ENCODE data around the gene GAPVD1. TPM values are rescaled to one million over a fixed set of nuclear protein-coding genes. Genes with fewer than 3 reads are reported as not detected.

GAPVD1 gene
- total RNA-seq, 1 experiment from 2014 or later: 39.5 TPM

- Histone ChIP-seq H2AFZ (ENCODE audit: low read length) (no peak overlapping the region), H4K8ac (replicated peaks; ENCODE audit: insufficient read length, low read depth, low read length) (no peak overlapping the region), H3T11ph (ENCODE audit: low read length) (no peak overlapping the region), H3K23me2 (ENCODE audit: insufficient read length, low read depth, low read length, poor library complexity, severe bottlenecking) (no peaks in the 10 kb centered on the region), H3K79me1 (ENCODE audit: insufficient read depth, low read depth, low read length, poor library complexity, severe bottlenecking) (no peaks in the 10 kb centered on the region), H3K27ac (ENCODE audit: insufficient read length, low read depth, low read length) (no peak overlapping the region), H3K23ac (ENCODE audit: insufficient read length, low read depth, low read length) (no peak overlapping the region), H3K56ac (ENCODE audit: insufficient read length, low read depth, low read length) (no peak overlapping the region), H4K20me1 (ENCODE audit: control insufficient read depth, insufficient read depth, insufficient read length) (no peaks in the 10 kb centered on the region), H3K4me1 (ENCODE audit: insufficient read depth, low read length) (no peaks in the 10 kb centered on the region), H3K18ac (ENCODE audit: insufficient read length, low read depth, low read length) (no peak overlapping the region), H2BK20ac (ENCODE audit: low read depth, low read length, poor library complexity, severe bottlenecking) (no peak overlapping the region), H3K9ac (ENCODE audit: extremely low read depth, insufficient read length, low read length) (no peak overlapping the region), H3K27me3 (ENCODE audit: insufficient read depth, low read length) (no peaks in the 10 kb centered on the region), H2BK12ac (ENCODE audit: insufficient read length, low read depth, low read length) (no peak overlapping the region), H2AK5ac (ENCODE audit: insufficient read length, low read length) (no peak overlapping the region), H4K91ac (ENCODE audit: insufficient read length, low read depth, low read length) (no peak overlapping the region), H3K4ac (ENCODE audit: low read depth, low read length) (no peak overlapping the region), H2BK15ac (ENCODE audit: low read depth, low read length) (no peak overlapping the region), H3K4me2 (ENCODE audit: insufficient read depth, insufficient read length, low read length) (no peak overlapping the region), H3K79me2 (ENCODE audit: insufficient read depth, low read length) (peaks cover 5% of the 10 kb centered on the region), H2BK5ac (ENCODE audit: insufficient read length, low read length) (no peak overlapping the region), H2BK120ac (ENCODE audit: low read depth, low read length, poor library complexity, severe bottlenecking) (no peak overlapping the region), H3K14ac (ENCODE audit: insufficient read depth, low read length) (no peak overlapping the region), H4K5ac (ENCODE audit: insufficient read length, low read depth, low read length) (no peak overlapping the region), H3K9me3 (ENCODE audit: control insufficient read depth, low read depth, low read length) (no peaks in the 10 kb centered on the region)
- Mint-ChIP-seq H3K27ac (peak overlapping the region in 2 of 3 experiments; percentile 76 to 95; a peak in 5 of 7 replicates), H3K9me3 (no peaks in the 10 kb centered on the region), H3K36me3 (ENCODE audit: insufficient read depth in 1 of 3, low read depth in 3 of 3) (peaks cover 2 to 28% (median 20%) of the 10 kb centered on the region in 3 experiments; a peak in 5 of 7 replicates), H3K4me1 (peaks cover 22 to 30% of the 10 kb centered on the region in 2 experiments), H3K4me3 (no peak overlapping the region), H3K27me3 (ENCODE audit: low read depth) (no peaks in the 10 kb centered on the region)
- no CpG with 5 or more reads among the region's 6 CpGs for WGBS (ENCODE audit: extremely low coverage, insufficient read length, low lambda C conversion rate)
- TF ChIP-seq CTCF (conservative IDR thresholded peaks at IDR 0.05): no peak
- no peak for DNase-seq
Observed at GRCh38 chr9:125268394-125269013, 6.9 kb downstream of the GAPVD1 start.

Measured in H9 (cell line).